NAMALWA (cell line): ENCODE measurements around the gene RNASE13.
A peak's percentile ranks its signal among the peaks of the same experiment; 100 is the strongest.
"Not testable (repeated sequence)": the region's sequence is repeated elsewhere in the genome, so short reads cannot be mapped to it uniquely, and the experiment has no call there.

Experiments used
- DNase-seq: peaks from one replicate; pipeline ENCODE4 v3.0.0-alpha.2; 2015; ENCODE audit warnings: low spot score

The RNASE13 gene

GRCh38 chr14:20988717-20989470, 45.7 kb downstream of the RNASE13 start:
- DNase-seq, result peak; percentile 14

GRCh38 chr14:20986811-20987210, 47.8 kb downstream of the RNASE13 start:
- DNase-seq, result no peak

GRCh38 chr14:20985650-20986049, 49.0 kb downstream of the RNASE13 start:
- not testable (repeated sequence) for DNase-seq
